WTC11 (cell line): ENCODE measurements around the gene STK38L. TPM values are rescaled to one million over a fixed set of nuclear protein-coding genes. Genes with fewer than 3 reads are reported as not detected.

Source experiments
- ATAC-seq: fragments of 200-7000 bp; cut with Tn5 transposase; 2 replicates; pipeline ENCODE4 v1.10.0; 2021; ENCODE audit warnings: mild to moderate bottlenecking, moderate library complexity
- CTCF ChIA-PET: fragments of 300-600 bp; sonication (Branson Sonifier 250); formaldehyde crosslinking; loops from one replicate; lab custom pipeline; 2021; ENCODE audit warnings: antibody characterized with exemption; lab: Charles Lee
- POLR2A ChIA-PET: fragments of 350-600 bp; sonication (Branson Sonifier 250); formaldehyde crosslinking; loops from one replicate; lab custom pipeline; 2021; ENCODE audit warnings: antibody characterized with exemption; lab: Charles Lee
- DNase-seq: peaks from one replicate; pipeline ENCODE4 v3.0.0; 2021; ENCODE audit warnings: low spot score
- H3K27ac Mint-ChIP-seq: 2 replicates; pipeline ENCODE4 v1.8.0; 2021; ENCODE audit warnings: mixed read lengths
- H3K27me3 Mint-ChIP-seq: 2 replicates; pipeline ENCODE4 v1.8.0; 2021; ENCODE audit warnings: low read depth, mild to moderate bottlenecking, moderate library complexity, mixed read lengths
- H3K36me3 Mint-ChIP-seq: 2 replicates; pipeline ENCODE4 v1.8.0; 2021; ENCODE audit warnings: mixed read lengths
- H3K4me1 Mint-ChIP-seq: 2 replicates; pipeline ENCODE4 v1.8.0; 2022; ENCODE audit warnings: mixed read lengths
- H3K4me3 Mint-ChIP-seq: 2 replicates; pipeline ENCODE4 v1.8.0; 2021; ENCODE audit warnings: mild to moderate bottlenecking, moderate library complexity, mixed read lengths
- H3K9me3 Mint-ChIP-seq: 2 replicates; pipeline ENCODE4 v1.8.0; 2021; ENCODE audit warnings: mixed read lengths
- AR ChIP-seq: fragments of 250-450 bp; sonication (Bioruptor Pico); IDR thresholded peaks from 2 replicates; pipeline ENCODE4 v1.9.0; 2021; ENCODE audit warnings: mild to moderate bottlenecking
- ATF3 ChIP-seq: sonication (generic); formaldehyde crosslinking; conservative IDR thresholded peaks from 2 replicates; pipeline ENCODE4 v1.8.1; 2022; ENCODE audit warnings: mild to moderate bottlenecking, missing genetic modification reagents
- CBFB ChIP-seq: sonication (generic); formaldehyde crosslinking; IDR thresholded peaks from 2 replicates; pipeline ENCODE4 v1.8.1; 2022; ENCODE audit warnings: mild to moderate bottlenecking, low read depth, missing genetic modification reagents
- E2F4 ChIP-seq: sonication (generic); formaldehyde crosslinking; IDR thresholded peaks from 2 replicates; pipeline ENCODE4 v1.8.1; 2022; ENCODE audit warnings: low read depth, mild to moderate bottlenecking, moderate library complexity, missing genetic modification reagents, borderline replicate concordance
- E2F5 ChIP-seq: sonication (generic); formaldehyde crosslinking; IDR thresholded peaks from 2 replicates; pipeline ENCODE4 v1.8.1; 2022; ENCODE audit warnings: mild to moderate bottlenecking, moderate library complexity, missing genetic modification reagents
- ELF4 ChIP-seq: sonication (generic); formaldehyde crosslinking; IDR thresholded peaks from 2 replicates; pipeline ENCODE4 v1.8.1; 2022; ENCODE audit warnings: low read depth, mild to moderate bottlenecking, moderate library complexity, missing genetic modification reagents
- GTF2I ChIP-seq: fragments of 250-450 bp; sonication (Bioruptor Pico); conservative IDR thresholded peaks from 2 replicates; pipeline ENCODE4 v1.4.0; 2021; ENCODE audit warnings: mild to moderate bottlenecking
- HMGXB4 ChIP-seq: sonication (generic); formaldehyde crosslinking; IDR thresholded peaks from 2 replicates; pipeline ENCODE4 v1.8.1; 2023; ENCODE audit warnings: mild to moderate bottlenecking, moderate library complexity, missing genetic modification reagents
- KAT7 ChIP-seq: sonication (generic); formaldehyde crosslinking; IDR thresholded peaks from 2 replicates; pipeline ENCODE4 v1.8.1; 2023; ENCODE audit warnings: missing genetic modification reagents, mild to moderate bottlenecking, borderline replicate concordance
- MLX ChIP-seq: sonication (generic); formaldehyde crosslinking; IDR thresholded peaks from 2 replicates; pipeline ENCODE4 v1.8.1; 2023; ENCODE audit warnings: mild to moderate bottlenecking, missing genetic modification reagents, moderate library complexity
- MXD4 ChIP-seq: fragments of 250-450 bp; sonication (Bioruptor Pico); IDR thresholded peaks from 2 replicates; pipeline ENCODE4 v1.8.0; 2021; ENCODE audit warnings: mild to moderate bottlenecking, moderate library complexity, borderline replicate concordance
- MYBL2 ChIP-seq: sonication (generic); formaldehyde crosslinking; IDR thresholded peaks from 2 replicates; pipeline ENCODE4 v1.8.1; 2023; ENCODE audit warnings: mild to moderate bottlenecking, moderate library complexity, missing genetic modification reagents
- NFE2L1 ChIP-seq: sonication (generic); formaldehyde crosslinking; IDR thresholded peaks from 2 replicates; pipeline ENCODE4 v1.8.1; 2023; ENCODE audit warnings: missing genetic modification reagents
- NR1H2 ChIP-seq: sonication (generic); formaldehyde crosslinking; IDR thresholded peaks from 2 replicates; pipeline ENCODE4 v1.9.0; 2021; ENCODE audit warnings: mild to moderate bottlenecking, moderate library complexity, missing genetic modification reagents
- NR2C2 ChIP-seq: sonication (generic); formaldehyde crosslinking; IDR thresholded peaks from 2 replicates; pipeline ENCODE4 v1.8.0; 2022; ENCODE audit warnings: mild to moderate bottlenecking, missing genetic modification reagents
- PRRX2 ChIP-seq: fragments of 250-450 bp; sonication (Bioruptor Pico); IDR thresholded peaks from 2 replicates; pipeline ENCODE4 v1.8.0; 2021; ENCODE audit warnings: mild to moderate bottlenecking
- SMAD3 ChIP-seq: sonication (generic); formaldehyde crosslinking; IDR thresholded peaks from 2 replicates; pipeline ENCODE4 v1.8.0; 2022; ENCODE audit warnings: missing genetic modification reagents, mild to moderate bottlenecking, borderline replicate concordance
- TCF7 ChIP-seq: sonication (generic); formaldehyde crosslinking; IDR thresholded peaks from 2 replicates; pipeline ENCODE4 v1.8.0; 2022; ENCODE audit warnings: mild to moderate bottlenecking, low read depth, missing genetic modification reagents, moderate library complexity
- TP53 ChIP-seq: sonication (generic); formaldehyde crosslinking; IDR thresholded peaks from 2 replicates; pipeline ENCODE4 v1.8.1; 2023; ENCODE audit warnings: mild to moderate bottlenecking, missing genetic modification reagents
- ZBTB21 ChIP-seq: sonication (generic); formaldehyde crosslinking; IDR thresholded peaks from 2 replicates; pipeline ENCODE4 v1.8.1; 2023; ENCODE audit warnings: mild to moderate bottlenecking, missing genetic modification reagents, borderline replicate concordance
- ZNF317 ChIP-seq: sonication (generic); formaldehyde crosslinking; IDR thresholded peaks from 2 replicates; pipeline ENCODE4 v1.8.1; 2023; ENCODE audit warnings: low read depth, mild to moderate bottlenecking, moderate library complexity, missing genetic modification reagents, borderline replicate concordance
- ZNF425 ChIP-seq: fragments of 250-450 bp; sonication (Bioruptor Pico); conservative IDR thresholded peaks from 2 replicates; pipeline ENCODE4 v1.9.0; 2021; ENCODE audit warnings: mild to moderate bottlenecking
- ZNF671 ChIP-seq: fragments of 250-450 bp; sonication (Bioruptor Pico); IDR thresholded peaks from 2 replicates; pipeline ENCODE4 v1.8.0; 2021; ENCODE audit warnings: mild to moderate bottlenecking
- total RNA-seq: library from RNA; stranded (reverse); gene quantifications from 3 replicates; pipeline ENCODE4 v1.2.3, GENCODE V29; 2021

The STK38L gene
- total RNA-seq, 1 experiment from 2014 or later = 47.2 TPM

- H3K4me1 Mint-ChIP-seq = no peaks in the 10 kb centered on the region
- peaks cover 14% of the 10 kb centered on the region for H3K9me3 Mint-ChIP-seq
- POLR2A ChIA-PET = no interaction called here
- no peak for TF ChIP-seq E2F5 (CRISPR knock-in tag)
- TF ChIP-seq NR1H2 (CRISPR knock-in tag) = no peak
- TF ChIP-seq, all 79 proteins: peak for 0
- ATAC-seq = no peak
- Mint-ChIP-seq H3K27ac (no peak overlapping the region), H3K27me3 (no peaks in the 10 kb centered on the region), H3K4me3 (no peak overlapping the region), H3K36me3 (no peaks in the 10 kb centered on the region)
- CTCF ChIA-PET = no interaction called here
- DNase-seq = no peak
These were observed 33.9 kb upstream of the STK38L start for GRCh38 chr12:27210187-27210586.

- ChIA-PET CTCF (no interaction called here), POLR2A (no interaction called here)
- Mint-ChIP-seq H3K4me1 (no peaks in the 10 kb centered on the region), H3K36me3 (no peaks in the 10 kb centered on the region), H3K4me3 (no peak overlapping the region), H3K27me3 (no peaks in the 10 kb centered on the region), H3K9me3 (peaks cover 14% of the 10 kb centered on the region), H3K27ac (no peak overlapping the region)
- ATAC-seq (no peak), DNase-seq (no peak)
- no peak for TF ChIP-seq PRRX2 (CRISPR knock-in tag)
- TF ChIP-seq MXD4 (CRISPR knock-in tag) = no peak
- TF ChIP-seq MLX (CRISPR knock-in tag) = no peak
- no peak for TF ChIP-seq E2F4 (CRISPR knock-in tag)
- no peak for TF ChIP-seq ZBTB21 (CRISPR knock-in tag)
- TF ChIP-seq NFE2L1 (CRISPR knock-in tag) = no peak
- TF ChIP-seq NR2C2 = no peak
- TF ChIP-seq ZNF425 (CRISPR knock-in tag) = no peak
- TF ChIP-seq HMGXB4 (CRISPR knock-in tag) = no peak
- TF ChIP-seq ZNF671 (CRISPR knock-in tag) = no peak
- TF ChIP-seq ZNF317 = no peak
These were observed 31.2 kb upstream of the STK38L start for GRCh38 chr12:27212861-27213260.

GRCh38 chr12:27213304-27213703, 30.8 kb upstream of the STK38L start:
- ChIA-PET POLR2A (interaction anchor here (1.1 kb wide), 1 partner anchor 9 kb away, joined by 7 read pairs; no protein-coding TSS in a partner anchor), CTCF (no interaction called here)
- H3K9me3 Mint-ChIP-seq = peaks cover 14% of the 10 kb centered on the region
- H3K27ac Mint-ChIP-seq = no peak overlapping the region
- DNase-seq = no peak
- H3K4me3 Mint-ChIP-seq = no peak overlapping the region
- no peak for ATAC-seq
- no peaks in the 10 kb centered on the region for H3K27me3 Mint-ChIP-seq
- H3K4me1 Mint-ChIP-seq = no peaks in the 10 kb centered on the region
- no peaks in the 10 kb centered on the region for H3K36me3 Mint-ChIP-seq
- TF ChIP-seq ZBTB21 (CRISPR knock-in tag) = no peak
- TF ChIP-seq ELF4 (CRISPR knock-in tag) = no peak
- no peak for TF ChIP-seq MYBL2
- TF ChIP-seq AR (CRISPR knock-in tag) = no peak
- TF ChIP-seq TP53 (CRISPR knock-in tag) = no peak
- TF ChIP-seq NR2C2 = no peak
- TF ChIP-seq CBFB (CRISPR knock-in tag) = no peak
- no peak for TF ChIP-seq ATF3 (CRISPR knock-in tag)
- TF ChIP-seq SMAD3 = no peak
- TF ChIP-seq TCF7 (CRISPR knock-in tag) = no peak
- TF ChIP-seq GTF2I (CRISPR knock-in tag) = no peak
- TF ChIP-seq KAT7 (CRISPR knock-in tag) = no peak
